NK-92 (cell line): ENCODE data around the gene FAM3B.
"Not testable (repeated sequence)": the region's sequence is repeated elsewhere in the genome, so short reads cannot be mapped to it uniquely, and the experiment has no call there.

ENCODE experiments used
- DNase-seq: peaks from one replicate; lab custom pipeline; 2025; ENCODE audit not compliant: unreplicated experiment; lab: John Stamatoyannopoulos, UW

Gene FAM3B

GRCh38 chr21:41349619-41350390 is 33.2 kb downstream of the FAM3B start:
- no peak for DNase-seq

DNA sequence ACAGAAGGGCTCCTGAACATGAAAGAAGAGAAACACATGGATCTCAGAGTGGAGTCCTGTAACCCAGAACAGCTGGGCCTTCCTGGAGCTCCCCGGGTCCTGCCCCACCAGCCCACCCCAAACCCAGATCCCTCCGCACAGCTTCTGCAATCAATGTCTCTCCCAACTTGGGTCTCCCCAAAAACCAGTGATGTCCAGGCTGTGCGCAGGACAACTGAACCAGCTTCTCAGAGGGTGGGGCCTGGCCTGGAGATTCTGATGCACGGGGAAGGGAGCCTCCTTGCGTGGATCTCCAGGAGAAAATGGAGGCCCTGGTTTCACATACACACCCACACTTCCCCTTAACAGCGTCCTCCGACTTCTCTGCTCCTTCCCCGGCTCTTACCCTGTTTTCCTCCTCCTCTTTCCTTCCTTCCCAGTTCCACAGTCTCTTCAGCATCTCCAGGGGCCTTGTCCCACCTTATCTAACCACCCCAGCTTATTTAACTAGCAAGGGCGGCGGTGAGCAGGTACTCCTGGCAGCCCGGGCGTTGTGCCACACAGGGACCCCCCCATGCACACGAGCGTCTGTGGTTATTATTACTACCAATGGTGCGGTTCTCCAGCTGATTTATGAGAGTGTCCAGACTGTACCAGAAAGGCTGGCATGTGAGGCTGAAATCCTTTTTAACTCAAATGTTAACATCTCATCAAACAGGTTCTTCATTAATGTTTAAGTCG is 34.0 kb downstream of the FAM3B start:
- DNase-seq, result no peak

DNA sequence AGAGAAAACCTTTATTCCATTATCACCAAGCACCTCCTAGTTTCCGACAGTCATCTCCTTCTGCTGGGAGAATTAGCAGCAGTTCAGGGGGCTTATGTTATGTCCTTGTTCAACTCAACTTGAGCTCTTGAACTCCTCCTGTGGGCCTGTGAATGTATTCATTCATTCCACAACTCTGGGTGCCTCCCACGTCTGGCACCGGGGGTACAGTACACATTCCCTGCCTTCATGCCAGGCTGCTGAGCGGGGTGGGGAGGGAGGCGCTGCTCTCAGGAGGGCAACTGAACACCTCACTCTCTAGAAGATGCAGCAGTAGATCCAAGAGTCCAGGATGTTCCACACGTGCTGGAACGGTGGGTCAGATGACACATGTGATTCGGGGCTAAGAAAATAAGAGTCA is 40.9 kb downstream of the FAM3B start:
- DNase-seq, result no peak

DNA sequence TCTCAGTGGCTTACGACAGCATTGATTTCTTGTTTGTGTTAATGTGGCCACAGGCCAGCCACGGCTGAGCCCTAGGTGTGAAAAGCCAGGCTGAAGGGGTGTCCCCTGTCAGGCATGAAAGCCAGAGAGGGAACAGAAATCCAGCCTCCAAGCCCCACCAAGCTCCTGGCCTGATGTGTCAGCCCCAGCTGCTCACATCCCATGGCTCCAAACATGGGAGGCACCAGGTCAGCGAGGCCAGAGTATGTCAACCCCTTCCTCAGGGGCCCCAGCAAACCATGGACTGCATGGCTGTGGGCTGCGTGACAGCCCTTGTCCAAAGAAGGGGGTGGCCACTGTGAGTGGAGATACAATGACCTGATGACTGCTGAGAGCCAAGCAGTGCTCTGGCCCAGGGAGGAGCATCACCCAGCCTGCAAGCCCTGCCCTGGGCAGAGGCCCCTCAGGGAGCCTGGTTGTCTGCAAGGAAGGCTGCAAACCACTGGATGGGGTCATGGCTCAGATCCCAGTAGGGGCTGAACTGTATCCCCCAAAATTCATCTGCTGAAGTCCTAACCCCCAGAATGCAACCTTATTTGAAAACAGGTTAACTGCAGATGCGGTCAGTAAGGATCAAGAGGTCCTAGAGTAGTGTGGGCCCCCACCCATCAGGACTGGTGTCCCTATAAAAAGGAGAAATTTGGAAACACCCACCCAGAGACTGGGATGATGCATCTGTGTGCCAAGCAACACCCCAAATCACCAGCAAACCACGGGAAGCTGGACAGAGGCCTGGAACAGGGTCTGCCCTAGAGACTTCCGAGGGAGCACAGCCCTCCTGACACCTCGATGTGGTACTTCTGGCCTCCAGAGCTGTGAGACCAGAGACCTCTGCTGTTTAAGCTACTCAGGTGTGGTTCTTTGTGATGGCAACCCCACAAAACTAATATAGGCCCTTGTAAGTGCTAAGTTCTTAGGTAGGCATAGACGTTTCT is 41.9 kb downstream of the FAM3B start:
- no peak for DNase-seq

DNA sequence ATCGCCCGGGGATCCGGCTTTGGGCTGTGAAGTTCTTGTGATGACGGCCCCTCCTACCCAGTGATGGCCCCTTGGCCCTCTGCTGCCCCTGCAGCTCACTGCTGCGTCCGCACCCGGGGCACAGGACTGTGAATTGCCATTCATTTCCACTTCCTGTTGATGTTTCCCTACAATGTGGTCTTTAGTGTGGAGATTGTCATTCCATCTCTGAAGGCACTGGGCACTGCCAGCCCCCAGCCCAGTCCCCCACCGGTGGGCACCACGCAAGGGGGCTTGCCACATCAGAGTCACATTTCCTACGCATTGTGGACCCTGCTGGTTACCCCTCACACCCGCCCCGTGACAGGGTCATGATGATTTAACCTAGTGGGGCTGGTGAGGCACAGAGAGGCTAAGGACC is 42.7 kb downstream of the FAM3B start:
- DNase-seq, result no peak

DNA sequence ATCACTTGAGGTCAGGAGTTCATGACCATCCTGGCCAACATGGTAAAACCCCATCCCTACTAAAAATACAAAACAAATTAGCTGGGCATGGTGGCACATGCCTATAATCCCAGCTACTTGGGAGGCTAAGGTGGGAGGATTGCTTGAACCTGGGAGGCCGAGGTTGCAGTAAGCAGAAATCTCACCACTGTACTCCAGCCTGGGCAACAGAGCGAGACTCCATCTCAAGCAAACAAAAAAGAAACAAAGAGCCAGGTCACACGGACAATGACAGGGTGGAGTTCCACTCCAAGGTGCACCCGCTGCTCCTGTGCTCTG is 43.1 kb downstream of the FAM3B start:
- not testable (repeated sequence) for DNase-seq

- no peak for DNase-seq
These were observed 43.6 kb downstream of the FAM3B start for GRCh38 chr21:41360072-41360821.

GRCh38 chr21:41361053-41361785 is 44.6 kb downstream of the FAM3B start:
- no peak for DNase-seq

DNA sequence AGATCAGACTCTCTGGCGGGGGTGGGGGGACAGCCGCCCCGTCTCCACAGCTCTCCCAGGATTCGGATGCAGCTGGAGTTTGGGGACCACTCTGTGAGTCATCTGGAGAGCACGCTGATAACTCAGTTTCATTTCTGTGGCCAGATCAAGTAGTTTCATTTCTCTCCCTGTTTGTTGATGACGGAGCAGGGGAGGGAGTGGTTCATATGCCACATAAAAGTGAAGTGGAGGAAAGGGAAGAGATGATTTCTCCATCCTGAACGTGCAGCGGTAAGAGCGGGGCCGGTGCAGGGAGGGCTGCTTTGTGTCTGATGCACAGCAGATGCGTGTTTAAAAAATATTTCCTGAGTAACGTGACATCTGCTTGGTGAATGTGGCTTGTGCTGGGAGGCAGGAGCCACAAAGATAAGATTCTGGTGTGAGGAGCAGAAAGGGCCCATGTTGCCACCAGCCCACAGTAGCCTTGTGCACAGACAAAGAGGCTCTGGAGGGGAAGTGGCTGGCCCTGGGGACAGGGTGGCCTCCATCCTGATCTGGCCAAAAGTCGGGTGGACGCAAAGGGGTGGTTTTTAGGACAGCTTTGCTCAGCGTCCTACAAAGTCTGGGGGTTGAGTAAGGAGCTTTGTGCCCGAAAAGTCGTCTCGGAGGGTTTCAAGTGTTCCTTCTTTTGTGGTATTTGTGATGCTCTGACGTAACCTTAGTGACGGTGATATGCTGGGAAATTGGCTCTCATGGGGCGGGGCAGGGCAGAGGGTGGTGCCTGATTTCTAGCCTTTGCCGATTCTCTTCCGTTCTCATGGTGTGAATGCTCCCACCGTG is 45.4 kb downstream of the FAM3B start, which contains the start of gene MX2:
Gene MX2 (plus strand): TSS at position 242 of the 819 bp plus-strand sequence. CDS start 14,880 bp downstream, outside the sequence.
- no peak for DNase-seq

DNA sequence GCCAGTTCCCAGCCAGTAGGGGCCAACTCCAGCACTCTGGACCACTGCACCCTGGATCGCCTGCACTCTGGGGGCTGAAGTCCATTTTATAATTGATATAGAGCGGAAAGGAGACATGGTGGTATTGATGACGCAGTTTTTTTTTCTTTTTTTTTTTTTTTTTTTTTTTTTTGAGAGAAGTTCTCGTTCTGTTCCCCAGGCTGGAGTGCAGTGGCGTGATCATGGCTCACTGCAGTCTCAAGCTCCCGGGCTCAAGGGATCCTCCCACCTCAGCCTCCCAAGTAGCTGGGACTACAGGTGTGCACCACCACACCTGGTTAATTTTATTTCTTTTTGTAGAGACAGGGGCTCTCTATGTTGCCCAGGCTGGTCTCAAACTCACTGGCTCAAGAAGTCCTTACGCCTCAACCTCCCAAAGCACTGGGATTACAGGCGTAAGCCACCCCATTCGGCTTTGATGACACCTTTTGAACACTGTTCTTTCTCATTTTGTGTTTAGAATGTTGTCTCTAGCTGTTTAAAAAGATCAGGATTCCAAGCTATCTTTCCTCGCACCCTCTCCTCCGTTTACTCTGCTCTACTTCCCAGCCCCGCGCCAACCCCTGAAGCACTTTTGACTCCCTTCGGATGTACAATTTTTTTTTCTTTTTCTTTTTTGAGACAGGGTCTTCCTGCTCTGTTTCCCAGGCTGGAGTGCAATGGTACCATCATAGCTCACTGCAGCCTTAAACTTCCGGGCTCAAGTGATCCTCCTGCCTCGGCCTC is 46.2 kb downstream of the FAM3B start:
- DNase-seq, result no peak

DNA sequence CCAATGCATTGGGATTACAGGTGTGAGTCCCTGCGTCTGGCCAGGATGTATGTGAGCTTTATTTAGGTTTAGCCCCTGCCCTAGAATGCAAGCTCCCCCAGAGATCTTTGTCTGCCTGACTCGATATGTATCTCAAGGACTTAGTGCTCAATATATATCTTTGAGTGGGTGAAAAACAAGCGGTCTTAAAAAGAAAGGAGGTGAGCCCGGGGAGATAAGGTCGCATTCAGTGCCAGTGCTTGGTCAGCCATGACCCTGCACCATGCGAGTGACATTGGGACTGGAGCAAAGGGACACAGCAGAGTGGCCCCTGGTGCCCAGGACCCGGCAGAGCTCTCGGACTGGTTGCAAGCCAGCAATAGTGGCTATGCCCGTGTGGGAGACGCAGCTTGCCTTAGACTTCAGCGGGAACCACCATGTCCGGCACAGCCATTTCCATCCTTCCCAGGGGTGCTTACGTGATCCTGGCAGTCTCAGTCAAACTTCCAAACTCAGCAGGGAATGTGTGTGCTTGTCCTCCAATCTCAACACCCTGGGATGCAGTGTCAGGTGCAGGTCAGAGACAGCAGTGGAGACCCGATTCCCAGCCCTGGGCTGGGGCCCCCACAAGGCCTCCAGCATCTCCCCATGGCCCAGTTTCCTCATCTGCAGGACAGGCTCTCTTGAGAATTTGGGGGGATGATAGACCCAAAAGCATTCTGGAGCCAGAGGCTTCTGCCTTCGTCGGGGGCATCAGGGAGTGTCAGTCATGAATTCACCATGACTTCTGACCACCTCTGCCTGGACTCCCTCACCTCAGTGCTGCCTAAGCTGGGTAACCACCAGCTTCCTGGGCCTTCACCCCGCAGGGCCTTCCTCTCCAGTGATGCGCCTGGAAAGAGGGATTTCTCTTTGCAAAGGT is 47.0 kb downstream of the FAM3B start:
- no peak for DNase-seq

- no peak for DNase-seq
These were observed 47.7 kb downstream of the FAM3B start for GRCh38 chr21:41364308-41364707.

- no peak for DNase-seq
These were observed 48.9 kb downstream of the FAM3B start for GRCh38 chr21:41365377-41366107.

GRCh38 chr21:41366522-41367151 is 50.0 kb downstream of the FAM3B start:
- no peak for DNase-seq

- DNase-seq, result no peak
These were observed 50.8 kb downstream of the FAM3B start for GRCh38 chr21:41367301-41367944.
